Measurements from ENCODE around the gene TDRD12. TPM values are rescaled to one million over a fixed set of nuclear protein-coding genes. Genes with fewer than 3 reads are reported as not detected.
"Not testable (repeated sequence)": the region's sequence is repeated elsewhere in the genome, so short reads cannot be mapped to it uniquely, and the experiment has no call there.

Gene TDRD12
- total RNA-seq, 4 donors from 2014 or later = 0.16 to 1.3 (median 0.73) TPM

GRCh38 chr19:32744555-32745325 is 25.2 kb downstream of the TDRD12 start:
- no peak for TF ChIP-seq POLR2A (IDR thresholded peaks at IDR 0.05)
- no peak for TF ChIP-seq CTCF (IDR thresholded peaks at IDR 0.05)
- intact Hi-C loops (cut with DNase I; ENCODE audit: low total_unique reads) = no loop called here
- DNase-seq (ENCODE audit: low spot score in 2 of 2) = no peak
- WGBS, 2 donors = 84 to 91% methylated on average over 18 of the region's 18 CpGs
- H3K4me3 ChIP-seq (ENCODE audit: low read depth, poor library complexity, severe bottlenecking) = no peak overlapping the region

- H3K4me3 ChIP-seq (ENCODE audit: low read depth, poor library complexity, severe bottlenecking); intact Hi-C loops (cut with DNase I; ENCODE audit: low total_unique reads); DNase-seq (ENCODE audit: low spot score in 2 of 2): not testable (repeated sequence)
- 26 to 31% methylated on average over 2 of the region's 2 CpGs for WGBS, 2 donors
Measured at GRCh38 chr19:32745594-32746251, 26.2 kb downstream of the TDRD12 start.

GRCh38 chr19:32746631-32747196 is 27.1 kb downstream of the TDRD12 start:
- intact Hi-C loops (cut with DNase I; ENCODE audit: low total_unique reads); DNase-seq (ENCODE audit: low spot score in 2 of 2); H3K4me3 ChIP-seq (ENCODE audit: low read depth, poor library complexity, severe bottlenecking): not testable (repeated sequence)
- 10 to 11% methylated on average over 2 of the region's 2 CpGs for WGBS, 2 donors

- 66 to 71% methylated on average over 5 of the region's 5 CpGs for WGBS, 2 donors
- TF ChIP-seq CTCF (IDR thresholded peaks at IDR 0.05) (no peak), POLR2A (IDR thresholded peaks at IDR 0.05) (no peak)
- intact Hi-C loops (cut with DNase I; ENCODE audit: low total_unique reads) = no loop called here
- no peak overlapping the region for H3K4me3 ChIP-seq (ENCODE audit: low read depth, poor library complexity, severe bottlenecking)
- DNase-seq (ENCODE audit: low spot score in 2 of 2) = no peak
Measured at GRCh38 chr19:32748497-32748896, 28.9 kb downstream of the TDRD12 start.

GRCh38 chr19:32748948-32749347 is 29.4 kb downstream of the TDRD12 start:
- TF ChIP-seq CTCF (IDR thresholded peaks at IDR 0.05) = no peak
- no peak for TF ChIP-seq POLR2A (IDR thresholded peaks at IDR 0.05)
- 64 to 68% methylated on average over 3 of the region's 3 CpGs for WGBS, 2 donors
- no peak for DNase-seq (ENCODE audit: low spot score in 2 of 2)
- intact Hi-C loops (cut with DNase I; ENCODE audit: low total_unique reads) = no loop called here
- no peak overlapping the region for H3K4me3 ChIP-seq (ENCODE audit: low read depth, poor library complexity, severe bottlenecking)

- intact Hi-C loops (cut with DNase I; ENCODE audit: low total_unique reads) = no loop called here
- TF ChIP-seq POLR2A (IDR thresholded peaks at IDR 0.05) (no peak), CTCF (IDR thresholded peaks at IDR 0.05) (no peak)
- DNase-seq (ENCODE audit: low spot score in 2 of 2) = no peak
- 66 to 79% methylated on average over 6 of the region's 6 CpGs for WGBS, 2 donors
- no peak overlapping the region for H3K4me3 ChIP-seq (ENCODE audit: low read depth, poor library complexity, severe bottlenecking)
Measured at GRCh38 chr19:32749361-32749760, 29.8 kb downstream of the TDRD12 start.

Data from lower leg skin (tissue), 4 donors.